Body of pancreas (tissue), 4 donors: Measurements from ENCODE around the gene ABL2.

Experiments used
- CTCF ChIP-seq, 7 experiments: fragments of 450-650 bp in 4 of 7; fragments of 200-600 bp in 3 of 7; sonication (generic) in 3 of 7; IDR thresholded peaks; one replicate each; pipeline ENCODE4 v1.5.1; 2016 to 2019; ENCODE audit warnings: antibody characterized with exemption in 7 of 7
- POLR2A ChIP-seq, 3 donors: fragments of 450-650 bp; IDR thresholded peaks; one replicate each; pipeline ENCODE4 v1.6.1; 2016; ENCODE audit warnings: antibody characterized with exemption in 3 of 3, mild to moderate bottlenecking in 2 of 3

- no peak for TF ChIP-seq CTCF (IDR thresholded peaks at IDR 0.05)
- no peak for TF ChIP-seq POLR2A (IDR thresholded peaks at IDR 0.05)
Measured at GRCh38 chr1:179153217-179153616, 76.3 kb downstream of the ABL2 start.
